Endothelial cell of umbilical vein (primary cell): Measurements from ENCODE around the gene B3GNT8.
"Not testable (repeated sequence)": the region's sequence is repeated elsewhere in the genome, so short reads cannot be mapped to it uniquely, and the experiment has no call there.

Source experiments
- CTCF ChIP-seq, 2 donors: IDR thresholded peaks; 1 replicate in 1 of 2; 2 replicates in 1 of 2; pipeline ENCODE4 v1.5.1; 2011; ENCODE audit warnings: low read length in 2 of 2, mild to moderate bottlenecking in 2 of 2, moderate library complexity in 2 of 2, control low read depth in 1 of 2, inconsistent platforms in 1 of 2, low read depth in 1 of 2; ENCODE audit not compliant: insufficient read depth in 1 of 2; ENCODE audit errors: extremely low read depth in 1 of 2
- FOS ChIP-seq: IDR thresholded peaks from 2 replicates; pipeline ENCODE4 v1.6.1; 2011; ENCODE audit warnings: mild to moderate bottlenecking, low read length, moderate library complexity, borderline replicate concordance; ENCODE audit not compliant: insufficient read depth
- MAX ChIP-seq: IDR thresholded peaks from 2 replicates; pipeline ENCODE4 v1.6.1; 2011; ENCODE audit not compliant: insufficient read depth, insufficient read length
- MYC ChIP-seq: IDR thresholded peaks from one replicate; pipeline ENCODE4 v1.6.1; 2011; ENCODE audit warnings: mild to moderate bottlenecking, low read depth, low read length
- POLR2A ChIP-seq: IDR thresholded peaks from 2 replicates; pipeline ENCODE4 v1.6.1; 2012; ENCODE audit warnings: low read depth, mild to moderate bottlenecking, control low read depth, low read length
- POLR2AphosphoS5 ChIP-seq: IDR thresholded peaks from 2 replicates; pipeline ENCODE4 v1.6.1; 2012; ENCODE audit warnings: low read depth, mild to moderate bottlenecking, control low read depth, low read length, moderate library complexity; ENCODE audit not compliant: insufficient read depth

GRCh38 chr19:41381536-41381935, 45.6 kb downstream of the B3GNT8 start:
- not testable (repeated sequence) for TF ChIP-seq POLR2A; CTCF (IDR thresholded peaks at IDR 0.05; ENCODE audit: extremely low read depth in 1 of 2, insufficient read depth in 1 of 2, low read depth in 1 of 2, low read length in 2 of 2); FOS; POLR2AphosphoS5; MAX; MYC
